Measurements from ENCODE around the gene MET.

DNA sequence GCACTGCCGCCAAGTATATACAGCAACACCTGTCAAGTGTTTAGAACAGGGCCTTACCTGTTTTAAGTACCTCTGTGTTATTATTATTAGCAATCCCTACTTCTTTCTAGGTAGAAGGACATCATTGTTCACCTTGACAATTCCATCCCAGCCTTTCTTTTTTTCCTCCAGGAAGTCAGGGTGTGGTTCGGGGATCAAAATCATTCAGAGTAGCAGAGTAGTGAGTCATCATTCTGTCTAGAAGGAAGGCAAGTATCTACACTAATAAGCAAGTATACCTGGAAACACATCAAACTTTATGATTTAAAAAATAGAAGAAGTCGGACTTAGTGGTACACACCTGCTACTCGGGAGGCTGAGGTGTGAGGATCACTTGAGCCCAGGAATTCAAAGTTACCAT, 164.9 kb downstream of the MET start:
- TF ChIP-seq, protein P1, sequence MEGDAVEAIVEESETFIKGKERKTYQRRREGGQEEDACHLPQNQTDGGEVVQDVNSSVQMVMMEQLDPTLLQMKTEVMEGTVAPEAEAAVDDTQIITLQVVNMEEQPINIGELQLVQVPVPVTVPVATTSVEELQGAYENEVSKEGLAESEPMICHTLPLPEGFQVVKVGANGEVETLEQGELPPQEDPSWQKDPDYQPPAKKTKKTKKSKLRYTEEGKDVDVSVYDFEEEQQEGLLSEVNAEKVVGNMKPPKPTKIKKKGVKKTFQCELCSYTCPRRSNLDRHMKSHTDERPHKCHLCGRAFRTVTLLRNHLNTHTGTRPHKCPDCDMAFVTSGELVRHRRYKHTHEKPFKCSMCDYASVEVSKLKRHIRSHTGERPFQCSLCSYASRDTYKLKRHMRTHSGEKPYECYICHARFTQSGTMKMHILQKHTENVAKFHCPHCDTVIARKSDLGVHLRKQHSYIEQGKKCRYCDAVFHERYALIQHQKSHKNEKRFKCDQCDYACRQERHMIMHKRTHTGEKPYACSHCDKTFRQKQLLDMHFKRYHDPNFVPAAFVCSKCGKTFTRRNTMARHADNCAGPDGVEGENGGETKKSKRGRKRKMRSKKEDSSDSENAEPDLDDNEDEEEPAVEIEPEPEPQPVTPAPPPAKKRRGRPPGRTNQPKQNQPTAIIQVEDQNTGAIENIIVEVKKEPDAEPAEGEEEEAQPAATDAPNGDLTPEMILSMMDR (IDR thresholded peaks at IDR 0.05): no peak
- no peak for TF ChIP-seq POLR2A (IDR thresholded peaks at IDR 0.05)
